ENCODE data around the gene PREPL. TPM values are rescaled to one million over a fixed set of nuclear protein-coding genes. Genes with fewer than 3 reads are reported as not detected.

Gene PREPL
- total and polyA plus RNA-seq, 2 of the 8 experiments (the other 6 are each of a cell fraction or from before 2014, with no cell fraction given), result 13.6 to 38.9 TPM

- TF ChIP-seq CHD7 (IDR thresholded peaks at IDR 0.05; ENCODE audit: insufficient replicate concordance, low read length), result no peak
- no peak for TF ChIP-seq NANOG (IDR thresholded peaks at IDR 0.05; ENCODE audit: insufficient read depth, low read depth, low read length, poor library complexity, severe bottlenecking)
- no peak for TF ChIP-seq BRCA1 (IDR thresholded peaks at IDR 0.05; ENCODE audit: low read depth, low read length)
- no peak for TF ChIP-seq POLR2AphosphoS5 (IDR thresholded peaks at IDR 0.05; ENCODE audit: low read depth, low read length)
- TF ChIP-seq GABPA (IDR thresholded peaks at IDR 0.05; ENCODE audit: borderline replicate concordance, insufficient read depth, low read length), result no peak
- no peak for TF ChIP-seq TBP (IDR thresholded peaks at IDR 0.05; ENCODE audit: low read depth, low read length)
- TF ChIP-seq ASH2L (IDR thresholded peaks at IDR 0.05; ENCODE audit: low read length), result no peak
Measured at GRCh38 chr2:44271296-44271695, 90.0 kb downstream of the PREPL start (continued).

All from H1 (cell line).